PC-3 (cell line): ENCODE results near the gene KLK1. TPM values are rescaled to one million over a fixed set of nuclear protein-coding genes. Genes with fewer than 3 reads are reported as not detected.

ENCODE experiments used
- ATAC-seq: fragments of 200-7000 bp; cut with Tn5 transposase; 2 replicates; pipeline ENCODE4 v1.9.1; 2020; ENCODE audit warnings: mild to moderate bottlenecking, moderate library complexity
- BruUV-seq: library from RNA; stranded (reverse); fragments of 400-500 nt; replicated peaks from 2 replicates; lab custom pipeline; 2021; lab: Mats Ljungman, UMichigan
- CTCF ChIA-PET: fragments of 300-600 bp; sonication (Branson Sonifier 250); formaldehyde crosslinking; loops from one replicate; lab custom pipeline; 2022; ENCODE audit warnings: antibody characterized with exemption; lab: Charles Lee
- POLR2A ChIA-PET: fragments of 300-600 bp; sonication (Branson Sonifier 250); formaldehyde crosslinking; loops from one replicate; lab custom pipeline; 2022; ENCODE audit warnings: antibody characterized with exemption; ENCODE audit not compliant: unreplicated experiment; lab: Charles Lee
- DNase-seq: peaks from one replicate; pipeline ENCODE4 v3.0.0-alpha.2; 2015
- H2AFZ ChIP-seq: fragments of 300-600 bp; sonication (generic); 2 replicates; pipeline ENCODE4 v1.6.0; 2016; ENCODE audit warnings: antibody characterized with exemption, low read length
- H3F3A ChIP-seq: fragments of 300-600 bp; sonication (generic); one replicate; pipeline ENCODE4 v1.6.0; 2017; ENCODE audit warnings: antibody characterized with exemption, low read length, control low read depth, mild to moderate bottlenecking; ENCODE audit not compliant: unreplicated experiment
- H3K27ac ChIP-seq: fragments of 300-600 bp; sonication (generic); 2 replicates; pipeline ENCODE4 v1.5.1; 2016; ENCODE audit warnings: mild to moderate bottlenecking, low read length
- H3K27me3 ChIP-seq: fragments of 300-600 bp; sonication (generic); 2 replicates; pipeline ENCODE4 v1.6.1; 2016; ENCODE audit warnings: low read length, mixed read lengths
- H3K36me3 ChIP-seq: fragments of 300-600 bp; sonication (generic); 2 replicates; pipeline ENCODE4 v1.6.1; 2016; ENCODE audit warnings: low read depth, mixed run types, low read length, mixed read lengths
- H3K4me1 ChIP-seq: fragments of 300-600 bp; sonication (generic); 2 replicates; pipeline ENCODE4 v1.5.1; 2016; ENCODE audit warnings: low read length; ENCODE audit not compliant: insufficient read depth
- H3K4me2 ChIP-seq: fragments of 300-600 bp; sonication (generic); 2 replicates; pipeline ENCODE4 v1.6.0; 2016; ENCODE audit warnings: low read length
- H3K4me3 ChIP-seq: fragments of 300-600 bp; sonication (generic); 2 replicates; pipeline ENCODE4 v1.5.1; 2016; ENCODE audit warnings: mild to moderate bottlenecking, low read length, mixed read lengths
- H3K79me2 ChIP-seq: fragments of 300-600 bp; sonication (generic); 2 replicates; pipeline ENCODE4 v1.6.1; 2017; ENCODE audit warnings: low read length, mixed read lengths
- H3K9ac ChIP-seq: fragments of 300-600 bp; sonication (generic); 2 replicates; pipeline ENCODE4 v1.6.0; 2016; ENCODE audit warnings: mild to moderate bottlenecking, low read length
- H3K9me2 ChIP-seq: fragments of 300-600 bp; sonication (generic); replicated peaks from 2 replicates; pipeline ENCODE4 v1.6.1; 2016; ENCODE audit warnings: mixed run types, low read length, mixed read lengths
- H3K9me3 ChIP-seq: fragments of 300-600 bp; sonication (generic); 2 replicates; pipeline ENCODE4 v1.6.1; 2016; ENCODE audit warnings: low read length, mixed read lengths
- H4K20me1 ChIP-seq: fragments of 300-600 bp; sonication (generic); 2 replicates; pipeline ENCODE4 v1.6.1; 2016; ENCODE audit warnings: low read length, mixed read lengths
- EZH2 ChIP-seq: fragments of 300-600 bp; sonication (generic); IDR thresholded peaks from one replicate; pipeline ENCODE4 v1.6.1; 2017; ENCODE audit warnings: antibody characterized with exemption, mild to moderate bottlenecking, low read length; ENCODE audit not compliant: unreplicated experiment
- EZH2phosphoT487 ChIP-seq: fragments of 300-600 bp; sonication (generic); IDR thresholded peaks from 2 replicates; pipeline ENCODE4 v1.6.1; 2018; ENCODE audit warnings: mild to moderate bottlenecking, antibody characterized with exemption, low read length, borderline replicate concordance
- intact Hi-C: fragments of 100-400 bp; cut with micrococcal nuclease; formaldehyde crosslinking; loops from 2 replicates; pipeline ENCODE4 v1.9.0; 2023
- total RNA-seq: library from RNA; depleted of rRNA; stranded (reverse); fragments of >200 nt; gene quantifications from 2 replicates; pipeline ENCODE4 v1.2.3, GENCODE V29; 2014
- TF ChIP-seq, protein P1 (sequence below): fragments of 300-600 bp; sonication (generic); conservative IDR thresholded peaks from 2 replicates; pipeline ENCODE4 v1.5.1; 2017; ENCODE audit warnings: antibody characterized with exemption, low read depth, mild to moderate bottlenecking, low read length

The KLK1 gene
- total RNA-seq, 1 experiment from 2014 or later = not detected

- intact Hi-C loops = no loop called here
- H3K4me3 ChIP-seq = no peak overlapping the region
- H3K9me2 ChIP-seq = no peaks in the 10 kb centered on the region
- no peaks in the 10 kb centered on the region for H3K27me3 ChIP-seq
- DNase-seq = no peak
- POLR2A ChIA-PET = no interaction called here
- H3K27ac ChIP-seq = no peak overlapping the region
- no TSS peak for BruUV-seq
- H3K79me2 ChIP-seq = peaks cover 40% of the 10 kb centered on the region
- CTCF ChIA-PET = interaction anchor here (0.6 kb wide), 1 partner anchor 259 kb away, joined by 7 read pairs; no protein-coding TSS in a partner anchor
- no peaks in the 10 kb centered on the region for H3K9me3 ChIP-seq
- H3K9ac ChIP-seq = no peak overlapping the region
- peaks cover 5% of the 10 kb centered on the region for H3K4me1 ChIP-seq
- TF ChIP-seq EZH2 (no peak), EZH2phosphoT487 (no peak)
- TF ChIP-seq, protein P1, sequence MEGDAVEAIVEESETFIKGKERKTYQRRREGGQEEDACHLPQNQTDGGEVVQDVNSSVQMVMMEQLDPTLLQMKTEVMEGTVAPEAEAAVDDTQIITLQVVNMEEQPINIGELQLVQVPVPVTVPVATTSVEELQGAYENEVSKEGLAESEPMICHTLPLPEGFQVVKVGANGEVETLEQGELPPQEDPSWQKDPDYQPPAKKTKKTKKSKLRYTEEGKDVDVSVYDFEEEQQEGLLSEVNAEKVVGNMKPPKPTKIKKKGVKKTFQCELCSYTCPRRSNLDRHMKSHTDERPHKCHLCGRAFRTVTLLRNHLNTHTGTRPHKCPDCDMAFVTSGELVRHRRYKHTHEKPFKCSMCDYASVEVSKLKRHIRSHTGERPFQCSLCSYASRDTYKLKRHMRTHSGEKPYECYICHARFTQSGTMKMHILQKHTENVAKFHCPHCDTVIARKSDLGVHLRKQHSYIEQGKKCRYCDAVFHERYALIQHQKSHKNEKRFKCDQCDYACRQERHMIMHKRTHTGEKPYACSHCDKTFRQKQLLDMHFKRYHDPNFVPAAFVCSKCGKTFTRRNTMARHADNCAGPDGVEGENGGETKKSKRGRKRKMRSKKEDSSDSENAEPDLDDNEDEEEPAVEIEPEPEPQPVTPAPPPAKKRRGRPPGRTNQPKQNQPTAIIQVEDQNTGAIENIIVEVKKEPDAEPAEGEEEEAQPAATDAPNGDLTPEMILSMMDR = no peak
- H4K20me1 ChIP-seq = peaks cover 66% of the 10 kb centered on the region
- no peak overlapping the region for H2AFZ ChIP-seq
- no peak for ATAC-seq
- no peak overlapping the region for H3K4me2 ChIP-seq
- H3K36me3 ChIP-seq = peaks cover 52% of the 10 kb centered on the region
- H3F3A ChIP-seq = peaks cover 7% of the 10 kb centered on the region
Measured at GRCh38 chr19:50797429-50797780, 26.2 kb downstream of the KLK1 start.

DNA sequence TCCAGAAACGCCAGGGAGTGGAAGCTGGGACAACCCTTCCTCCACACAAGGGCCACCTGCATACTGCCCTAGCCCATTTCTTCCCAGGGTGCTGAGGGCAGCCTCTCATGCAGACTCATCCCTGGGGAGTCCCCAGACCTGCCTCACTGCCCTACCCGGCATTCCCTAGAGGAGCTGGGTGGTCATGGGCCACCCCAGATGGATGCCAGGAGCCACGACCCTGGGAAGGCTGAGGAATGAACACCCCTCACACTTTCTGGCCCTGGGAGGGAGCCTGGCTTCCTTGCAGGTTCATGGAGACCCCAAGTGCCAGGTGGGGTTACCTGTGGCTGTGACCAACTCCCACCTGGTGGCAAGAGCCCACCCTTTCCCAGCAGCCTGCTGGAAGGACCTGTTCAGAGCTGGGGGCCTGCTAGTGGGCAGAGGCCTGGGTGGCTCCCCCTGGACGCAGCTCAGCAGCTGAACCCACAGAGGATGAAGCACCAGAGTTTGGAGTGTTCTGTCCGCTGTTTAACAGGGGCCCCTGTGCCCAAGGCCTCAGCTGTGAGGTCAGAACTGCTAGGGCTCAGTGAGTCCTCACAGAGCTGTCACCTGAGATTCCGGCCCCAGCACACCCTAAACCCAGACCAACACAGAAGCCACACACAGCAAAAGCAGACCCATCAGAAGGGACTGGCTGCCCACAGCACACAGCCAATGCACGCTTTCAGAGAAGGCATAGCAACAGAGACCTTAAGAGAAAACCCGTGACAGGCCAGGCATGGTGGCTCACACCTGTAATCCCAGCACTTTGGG, 26.8 kb downstream of the KLK1 start:
- peaks cover 34% of the 10 kb centered on the region for H3K79me2 ChIP-seq
- ATAC-seq (no peak), DNase-seq (no peak)
- intact Hi-C loops = no loop called here
- no peaks in the 10 kb centered on the region for H3K4me1 ChIP-seq
- H3K9me3 ChIP-seq = no peaks in the 10 kb centered on the region
- no peaks in the 10 kb centered on the region for H3K9me2 ChIP-seq
- no peak overlapping the region for H3K27ac ChIP-seq
- H3K4me3 ChIP-seq = no peak overlapping the region
- no peak for TF ChIP-seq EZH2
- no peak for TF ChIP-seq EZH2phosphoT487
- TF ChIP-seq, protein P1 = no peak
- peaks cover 7% of the 10 kb centered on the region for H3F3A ChIP-seq
- CTCF ChIA-PET = interaction anchor here (0.6 kb wide), 1 partner anchor 259 kb away, joined by 7 read pairs; no protein-coding TSS in a partner anchor
- POLR2A ChIA-PET = no interaction called here
- peaks cover 46% of the 10 kb centered on the region for H3K36me3 ChIP-seq
- peaks cover 60% of the 10 kb centered on the region for H4K20me1 ChIP-seq
- no peak overlapping the region for H3K4me2 ChIP-seq
- H3K9ac ChIP-seq = no peak overlapping the region
- BruUV-seq = no TSS peak
- H3K27me3 ChIP-seq = no peaks in the 10 kb centered on the region
- no peak overlapping the region for H2AFZ ChIP-seq

GRCh38 chr19:50796128-50796633, 27.4 kb downstream of the KLK1 start:
- H3K27me3 ChIP-seq = no peaks in the 10 kb centered on the region
- peaks cover 56% of the 10 kb centered on the region for H4K20me1 ChIP-seq
- no peak for ATAC-seq
- H3K36me3 ChIP-seq = peaks cover 44% of the 10 kb centered on the region
- no peak for TF ChIP-seq EZH2phosphoT487
- TF ChIP-seq, protein P1 = peak; percentile 39; the same call in 1 of the 2 replicates
- no peak overlapping the region for H3K4me3 ChIP-seq
- peaks cover 7% of the 10 kb centered on the region for H3F3A ChIP-seq
- intact Hi-C loops = no loop called here
- no peak overlapping the region for H3K4me2 ChIP-seq
- no TSS peak for BruUV-seq
- H3K9me3 ChIP-seq = no peaks in the 10 kb centered on the region
- ChIA-PET CTCF (no interaction called here), POLR2A (no interaction called here)
- H3K9me2 ChIP-seq = no peaks in the 10 kb centered on the region
- no peak overlapping the region for H2AFZ ChIP-seq
- H3K4me1 ChIP-seq = no peaks in the 10 kb centered on the region
- peak; percentile 33 for DNase-seq
- peaks cover 30% of the 10 kb centered on the region for H3K79me2 ChIP-seq
- no peak overlapping the region for H3K27ac ChIP-seq
- H3K9ac ChIP-seq = no peak overlapping the region
